Endodermal cell (in vitro differentiated cells): Measurements from ENCODE around the gene IVNS1ABP. TPM values are rescaled to one million over a fixed set of nuclear protein-coding genes. Genes with fewer than 3 reads are reported as not detected.

Experiments used
- DNase-seq: peaks from one replicate; pipeline ENCODE4 v3.0.0-alpha.2; 2017
- H3K27ac ChIP-seq: 2 replicates; pipeline ENCODE4 v1.5.1; 2013; ENCODE audit warnings: mild to moderate bottlenecking, low read depth, low read length, moderate library complexity
- H3K27me3 ChIP-seq: 2 replicates; pipeline ENCODE4 v1.6.1; 2013; ENCODE audit warnings: mild to moderate bottlenecking, low read length, moderate library complexity; ENCODE audit not compliant: insufficient read depth, control insufficient read depth, poor library complexity, severe bottlenecking
- H3K36me3 ChIP-seq: 2 replicates; pipeline ENCODE4 v1.7.0; 2013; ENCODE audit warnings: mild to moderate bottlenecking, low read length, moderate library complexity; ENCODE audit not compliant: control insufficient read depth, insufficient read depth
- H3K4me1 ChIP-seq: one replicate; pipeline ENCODE4 v1.7.0; 2013; ENCODE audit warnings: low read length; ENCODE audit not compliant: control insufficient read depth, insufficient read depth
- H3K4me3 ChIP-seq: 2 replicates; pipeline ENCODE4 v1.5.1; 2013; ENCODE audit warnings: mild to moderate bottlenecking, low read length, moderate library complexity
- H3K9ac ChIP-seq: 2 replicates; pipeline ENCODE4 v1.6.1; 2013; ENCODE audit warnings: mild to moderate bottlenecking, low read length, moderate library complexity; ENCODE audit not compliant: poor library complexity, severe bottlenecking; ENCODE audit errors: extremely low read depth
- H3K9me3 ChIP-seq: 2 replicates; pipeline ENCODE4 v1.6.1; 2013; ENCODE audit warnings: mild to moderate bottlenecking, low read length, moderate library complexity; ENCODE audit not compliant: control insufficient read depth
- H3K27ac Mint-ChIP-seq: 2 replicates; pipeline ENCODE4 v1.8.0; 2020; ENCODE audit warnings: mixed read lengths
- H3K27me3 Mint-ChIP-seq: 2 replicates; pipeline ENCODE4 v1.8.0; 2021; ENCODE audit warnings: mild to moderate bottlenecking, mixed read lengths; ENCODE audit not compliant: insufficient read depth
- H3K36me3 Mint-ChIP-seq: 2 replicates; pipeline ENCODE4 v1.8.0; 2020; ENCODE audit warnings: low read depth, mixed read lengths
- H3K4me1 Mint-ChIP-seq: 2 replicates; pipeline ENCODE4 v1.8.0; 2020; ENCODE audit warnings: mixed read lengths
- H3K4me3 Mint-ChIP-seq: 2 replicates; pipeline ENCODE4 v1.8.0; 2020; ENCODE audit warnings: mild to moderate bottlenecking, moderate library complexity, mixed read lengths
- H3K9me3 Mint-ChIP-seq: 2 replicates; pipeline ENCODE4 v1.8.0; 2020; ENCODE audit warnings: mild to moderate bottlenecking, mixed read lengths
- CTCF ChIP-seq: fragments of 200-600 bp; sonication (generic); conservative IDR thresholded peaks from 2 replicates; pipeline ENCODE4 v1.5.0; 2021; ENCODE audit warnings: antibody characterized with exemption, mild to moderate bottlenecking
- WGBS, 2 experiments: methylation state at CpG; one replicate each; pipeline versions ENCODE4 v1.1.5 to v1.1.7; 2013; ENCODE audit warnings: missing lambda C conversion rate in 2 of 2, mixed read lengths in 1 of 2; ENCODE audit not compliant: insufficient coverage in 1 of 2, insufficient read length in 1 of 2; 5-methylcytosine and 5-hydroxymethylcytosine counted together
- total RNA-seq, 2 donors: library from RNA; stranded (reverse); fragmentation: NEBNext Ultra II Directional in 1 of 2; extraction: Animal tissue kit (Norgen Biotek cat#: 25700) in 1 of 2; gene quantifications; 2 replicates in 1 of 2; 3 replicates in 1 of 2; pipeline ENCODE4 v1.2.1, GENCODE V29; 2021

IVNS1ABP gene
- total RNA-seq, 2 donors from 2014 or later: 122 to 163 TPM

DNA sequence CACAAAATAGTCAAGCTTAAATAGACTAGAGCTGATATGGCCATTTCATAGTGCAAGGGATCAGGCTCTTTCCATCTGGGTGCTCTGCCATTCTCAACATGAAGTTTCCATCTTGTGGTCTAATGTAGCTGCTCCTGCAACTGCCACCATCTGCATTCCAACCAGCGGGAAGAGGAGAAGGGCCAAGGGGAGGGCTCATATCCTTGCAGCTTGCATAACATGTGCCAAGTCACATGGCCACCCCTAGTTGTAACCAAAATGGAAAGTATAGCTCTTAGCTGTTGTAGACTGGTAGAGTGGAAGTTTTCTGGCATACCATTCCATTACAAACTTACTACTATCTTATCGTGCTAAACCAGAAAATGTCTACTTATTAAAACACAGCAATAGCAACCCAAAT, 38.9 kb upstream of the IVNS1ABP start:
- DNase-seq: no peak
- Histone ChIP-seq H3K9me3 (peaks cover 3% of the 10 kb centered on the region), H3K27ac (no peak overlapping the region), H3K4me3 (no peak overlapping the region), H3K27me3 (no peaks in the 10 kb centered on the region), H3K36me3 (no peaks in the 10 kb centered on the region), H3K4me1 (peaks cover 3% of the 10 kb centered on the region), H3K9ac (no peak overlapping the region)
- 95 to 100% methylated on average over 1 to 2 of the region's 2 CpGs for WGBS, 2 experiments
- no peak overlapping the region for H3K4me3 Mint-ChIP-seq
- H3K4me1 Mint-ChIP-seq: peaks cover 1% of the 10 kb centered on the region
- H3K36me3 Mint-ChIP-seq: no peaks in the 10 kb centered on the region
- H3K27ac Mint-ChIP-seq: no peak overlapping the region
- H3K27me3 Mint-ChIP-seq: no peaks in the 10 kb centered on the region
- no peak for TF ChIP-seq CTCF
- H3K9me3 Mint-ChIP-seq: peaks cover 2% of the 10 kb centered on the region

GRCh38 chr1:185353124-185353523, 36.1 kb upstream of the IVNS1ABP start:
- Histone ChIP-seq H3K4me1 (peaks cover 3% of the 10 kb centered on the region), H3K9ac (no peak overlapping the region), H3K27ac (no peak overlapping the region), H3K27me3 (no peaks in the 10 kb centered on the region), H3K36me3 (no peaks in the 10 kb centered on the region), H3K9me3 (no peaks in the 10 kb centered on the region), H3K4me3 (no peak overlapping the region)
- no peaks in the 10 kb centered on the region for H3K36me3 Mint-ChIP-seq
- H3K4me3 Mint-ChIP-seq: no peak overlapping the region
- DNase-seq: no peak
- peaks cover 14% of the 10 kb centered on the region for H3K4me1 Mint-ChIP-seq
- WGBS, 2 experiments: 80 to 93% methylated on average over 1 to 4 of the region's 4 CpGs
- TF ChIP-seq CTCF: no peak
- H3K9me3 Mint-ChIP-seq: no peaks in the 10 kb centered on the region
- no peak overlapping the region for H3K27ac Mint-ChIP-seq
- no peaks in the 10 kb centered on the region for H3K27me3 Mint-ChIP-seq

DNA sequence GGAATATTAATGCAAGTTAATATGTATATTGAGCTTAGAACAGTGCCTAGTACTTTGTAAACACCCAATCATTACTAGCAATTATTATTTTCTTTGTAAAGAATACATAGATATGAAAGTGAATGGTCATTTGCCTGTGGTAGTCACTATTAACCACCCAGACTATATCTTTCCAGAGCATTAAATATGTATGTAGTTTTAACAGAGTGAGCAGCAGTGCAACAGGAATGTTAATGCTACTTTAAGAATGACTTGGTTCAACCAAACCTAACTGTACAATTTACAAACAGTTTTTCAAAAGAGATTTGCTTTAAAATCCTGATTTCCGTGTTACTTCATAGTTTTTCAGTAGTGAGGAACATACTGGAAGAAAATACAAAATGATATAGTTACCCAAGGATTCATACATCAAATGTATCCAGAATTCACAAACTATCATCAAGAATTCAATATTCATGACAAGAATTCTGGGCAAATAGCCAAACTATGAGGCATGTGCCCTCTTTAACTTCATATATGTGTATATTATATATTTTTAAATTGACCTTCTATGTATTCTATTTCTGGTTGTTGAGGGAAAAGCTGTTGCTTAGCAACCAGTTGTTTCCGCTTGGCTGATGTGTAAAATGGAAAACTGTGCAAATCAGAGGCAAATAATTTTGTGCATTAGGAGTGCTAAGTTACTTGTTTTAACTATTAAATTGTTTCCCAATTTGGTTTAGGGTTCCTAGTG, 34.9 kb upstream of the IVNS1ABP start:
- Mint-ChIP-seq H3K27me3 (no peaks in the 10 kb centered on the region), H3K4me1 (peaks cover 15% of the 10 kb centered on the region), H3K27ac (no peak overlapping the region), H3K4me3 (no peak overlapping the region), H3K36me3 (no peaks in the 10 kb centered on the region), H3K9me3 (no peaks in the 10 kb centered on the region)
- TF ChIP-seq CTCF: no peak
- WGBS, 2 experiments: 93 to 100% methylated on average over 1 to 2 of the region's 2 CpGs
- no peaks in the 10 kb centered on the region for H3K36me3 ChIP-seq
- no peaks in the 10 kb centered on the region for H3K27me3 ChIP-seq
- H3K4me3 ChIP-seq: no peak overlapping the region
- H3K9ac ChIP-seq: no peak overlapping the region
- no peaks in the 10 kb centered on the region for H3K9me3 ChIP-seq
- H3K4me1 ChIP-seq: peaks cover 3% of the 10 kb centered on the region
- no peak for DNase-seq
- H3K27ac ChIP-seq: no peak overlapping the region
